ENCODE results near the gene SUN3. TPM values are rescaled to one million over a fixed set of nuclear protein-coding genes. Genes with fewer than 3 reads are reported as not detected.

Gene SUN3
- total and polyA plus RNA-seq, 2 of the 4 experiments (the other 2 are of a cell fraction) = not detected

GRCh38 chr7:47990592-47990991, 38.3 kb downstream of the SUN3 start:
- Histone ChIP-seq H3K9ac (ENCODE audit: low read depth, low read length) (no peak overlapping the region), H4K20me1 (ENCODE audit: insufficient read depth, low read length) (no peaks in the 10 kb centered on the region), H2BK120ac (ENCODE audit: low read depth, low read length) (no peak overlapping the region), H2AFZ (replicated peaks; ENCODE audit: low read length, poor library complexity) (no peak overlapping the region), H3K27ac (ENCODE audit: insufficient read depth, low read length) (no peak overlapping the region), H2BK15ac (ENCODE audit: low read depth, low read length) (no peak overlapping the region), H3K14ac (replicated peaks; ENCODE audit: low read depth, low read length) (no peak overlapping the region), H3K4me3 (ENCODE audit: insufficient read depth, low read depth, low read length) (no peak overlapping the region), H4K5ac (ENCODE audit: low read depth, low read length) (no peak overlapping the region), H3K4me1 (ENCODE audit: control insufficient read depth, insufficient read depth, low read length) (no peaks in the 10 kb centered on the region; the same call in 1 of the 2 replicates), H3K4ac (ENCODE audit: low read depth, low read length) (no peak overlapping the region), H3K56ac (ENCODE audit: extremely low read depth, insufficient read depth, low read length) (no peak overlapping the region), H4K91ac (ENCODE audit: insufficient read depth, low read depth, low read length) (no peak overlapping the region), H3K36me3 (ENCODE audit: control insufficient read depth, insufficient read depth, low read length) (no peaks in the 10 kb centered on the region), H3K18ac (ENCODE audit: low read depth, low read length) (no peak overlapping the region), H2BK5ac (ENCODE audit: low read depth, low read length, poor library complexity, severe bottlenecking) (no peak overlapping the region), H2AK9ac (replicated peaks; ENCODE audit: low read depth, low read length, poor library complexity) (no peak overlapping the region), H3K9me1 (ENCODE audit: insufficient read depth, low read length) (no peaks in the 10 kb centered on the region), H3K79me1 (ENCODE audit: low read depth in 1 of 2, low read length in 2 of 2) (no peaks in the 10 kb centered on the region), H3K27me3 (ENCODE audit: control insufficient read depth, insufficient read depth, low read length) (no peaks in the 10 kb centered on the region; the same call in 1 of the 2 replicates), H2AK5ac (ENCODE audit: low read depth, low read length) (no peak overlapping the region), H2BK20ac (ENCODE audit: low read depth, low read length) (no peak overlapping the region), H3K9me3 (ENCODE audit: control insufficient read depth, insufficient read depth, low read length) (no peaks in the 10 kb centered on the region), H3K4me2 (ENCODE audit: low read depth, low read length) (no peak overlapping the region), H3K23ac (ENCODE audit: low read depth, low read length) (no peak overlapping the region), H4K8ac (ENCODE audit: low read depth in 2 of 2, low read length in 2 of 2) (no peak overlapping the region)
- POLR2A ChIA-PET (ENCODE audit: unreplicated experiment) = no interaction called here
- BruUV-seq (replicated peaks) = no TSS peak
- TF ChIP-seq POLR2A (IDR thresholded peaks at IDR 0.05; ENCODE audit: low read depth, low read length) = no peak
- TF ChIP-seq FOS (IDR thresholded peaks at IDR 0.05; ENCODE audit: low read depth, low read length) = no peak
- no peak for TF ChIP-seq MAFK (IDR thresholded peaks at IDR 0.05; ENCODE audit: low read depth, low read length)
- TF ChIP-seq BHLHE40 (IDR thresholded peaks at IDR 0.05; ENCODE audit: low read depth, low read length) = no peak
- no peak for TF ChIP-seq MXI1 (IDR thresholded peaks at IDR 0.05; ENCODE audit: borderline replicate concordance, low read depth, low read length)
- no peak for TF ChIP-seq MAZ (IDR thresholded peaks at IDR 0.05; ENCODE audit: borderline replicate concordance, low read depth, low read length)
- TF ChIP-seq RFX5 (IDR thresholded peaks at IDR 0.05; ENCODE audit: low read depth, low read length) = no peak
- TF ChIP-seq CEBPB (IDR thresholded peaks at IDR 0.05; ENCODE audit: low read depth, low read length) = no peak
- TF ChIP-seq SMC3 (IDR thresholded peaks at IDR 0.05; ENCODE audit: low read depth, low read length) = no peak
- no peak for TF ChIP-seq CTCF (conservative IDR thresholded peaks at IDR 0.05; ENCODE audit: low read depth, low read length)
- TF ChIP-seq NFE2L2 (IDR thresholded peaks at IDR 0.05; ENCODE audit: low read depth, low read length) = no peak
- no peak for TF ChIP-seq USF2 (IDR thresholded peaks at IDR 0.05; ENCODE audit: low read depth, low read length)
- TF ChIP-seq CHD1 (IDR thresholded peaks at IDR 0.05; ENCODE audit: low read depth, low read length) = no peak
- TF ChIP-seq ELK1 (IDR thresholded peaks at IDR 0.05; ENCODE audit: borderline replicate concordance, low read depth, low read length) = no peak
- no peak for TF ChIP-seq RAD21 (IDR thresholded peaks at IDR 0.05; ENCODE audit: low read length)
- TF ChIP-seq RCOR1 (IDR thresholded peaks at IDR 0.05; ENCODE audit: insufficient replicate concordance, low read length) = no peak
- ATAC-seq (ENCODE audit: low read depth) (no peak), DNase-seq (no peak)
- WGBS, 2 experiments (ENCODE audit: extremely low coverage in 2 of 2, insufficient read length in 1 of 2) = no CpG with 5 or more reads among the region's 5 CpGs
- dilution Hi-C loops (cut with HindIII; ENCODE audit: low sequenced_read_pairs, unreplicated experiment) (loop anchor here (25.0 kb wide), 1 partner anchor 122 kb away; no protein-coding TSS in a partner anchor), in situ Hi-C loops (cut with MboI; ENCODE audit: low sequenced_read_pairs) (no loop called here), intact Hi-C loops (cut with micrococcal nuclease) (loop anchor here (5.0 kb wide), 1 partner anchor 97 kb away; the partner anchor contains the start of gene UPP1)
- CTCF ChIA-PET = interaction anchor here (1.1 to 2.0 kb wide), 3 partner anchors 8 to 104 kb away, joined by 4 to 8 read pairs (median 5); partner anchors contain the start of gene UPP1
